GM21717 (cell line): ENCODE results near the gene KLRF2.

Experiments used
- ATAC-seq: cut with Tn5 transposase; IDR thresholded peaks from one replicate; pipeline ENCODE4 v1.9.1; 2021; ENCODE audit warnings: mild to moderate bottlenecking, moderate library complexity; ENCODE audit not compliant: unreplicated experiment

The KLRF2 gene

GRCh38 chr12:9883175-9883574 lies 1.9 kb downstream of the KLRF2 start:
- no peak for ATAC-seq

- no peak for ATAC-seq
These were observed 7.5 kb downstream of the KLRF2 start for GRCh38 chr12:9888665-9889273.

- no peak for ATAC-seq
These were observed 14.1 kb downstream of the KLRF2 start for GRCh38 chr12:9895215-9895971.

- no peak for ATAC-seq
These were observed 16.2 kb downstream of the KLRF2 start for GRCh38 chr12:9897535-9897934.

- ATAC-seq = no peak
These were observed 17.9 kb downstream of the KLRF2 start for GRCh38 chr12:9899209-9899608.

- no peak for ATAC-seq
These were observed 19.6 kb downstream of the KLRF2 start for GRCh38 chr12:9900930-9901329.

- ATAC-seq = no peak
These were observed 21.4 kb downstream of the KLRF2 start for GRCh38 chr12:9902539-9903228.

- no peak for ATAC-seq
These were observed 25.6 kb downstream of the KLRF2 start for GRCh38 chr12:9906873-9907272.

GRCh38 chr12:9907769-9908168 lies 26.5 kb downstream of the KLRF2 start:
- no peak for ATAC-seq

- no peak for ATAC-seq
These were observed 27.1 kb downstream of the KLRF2 start for GRCh38 chr12:9908350-9908749.

GRCh38 chr12:9909724-9910123 lies 28.4 kb downstream of the KLRF2 start:
- no peak for ATAC-seq

GRCh38 chr12:9910716-9911421 lies 29.6 kb downstream of the KLRF2 start:
- ATAC-seq = no peak

GRCh38 chr12:9911708-9912107 lies 30.4 kb downstream of the KLRF2 start:
- ATAC-seq = no peak

- ATAC-seq = no peak
These were observed 38.2 kb downstream of the KLRF2 start for GRCh38 chr12:9919443-9919842.

GRCh38 chr12:9920451-9920850 lies 39.2 kb downstream of the KLRF2 start:
- ATAC-seq = no peak

- ATAC-seq = no peak
These were observed 41.1 kb downstream of the KLRF2 start for GRCh38 chr12:9922429-9922828.

- no peak for ATAC-seq
These were observed 44.6 kb downstream of the KLRF2 start for GRCh38 chr12:9925705-9926393.

- no peak for ATAC-seq
These were observed 45.6 kb downstream of the KLRF2 start for GRCh38 chr12:9926876-9927275.

GRCh38 chr12:9928607-9929006 lies 47.3 kb downstream of the KLRF2 start:
- no peak for ATAC-seq

- ATAC-seq = no peak
These were observed 50.0 kb downstream of the KLRF2 start for GRCh38 chr12:9931245-9931644.

GRCh38 chr12:9932270-9932669 lies 51.0 kb downstream of the KLRF2 start, which contains the start of gene CLEC2A:
CLEC2A (minus strand) TSS chr12:9932370; CDS start chr12:9932329, 41 bp downstream.
- ATAC-seq = no peak
